ENCODE measurements around the gene NR3C1.

DNA sequence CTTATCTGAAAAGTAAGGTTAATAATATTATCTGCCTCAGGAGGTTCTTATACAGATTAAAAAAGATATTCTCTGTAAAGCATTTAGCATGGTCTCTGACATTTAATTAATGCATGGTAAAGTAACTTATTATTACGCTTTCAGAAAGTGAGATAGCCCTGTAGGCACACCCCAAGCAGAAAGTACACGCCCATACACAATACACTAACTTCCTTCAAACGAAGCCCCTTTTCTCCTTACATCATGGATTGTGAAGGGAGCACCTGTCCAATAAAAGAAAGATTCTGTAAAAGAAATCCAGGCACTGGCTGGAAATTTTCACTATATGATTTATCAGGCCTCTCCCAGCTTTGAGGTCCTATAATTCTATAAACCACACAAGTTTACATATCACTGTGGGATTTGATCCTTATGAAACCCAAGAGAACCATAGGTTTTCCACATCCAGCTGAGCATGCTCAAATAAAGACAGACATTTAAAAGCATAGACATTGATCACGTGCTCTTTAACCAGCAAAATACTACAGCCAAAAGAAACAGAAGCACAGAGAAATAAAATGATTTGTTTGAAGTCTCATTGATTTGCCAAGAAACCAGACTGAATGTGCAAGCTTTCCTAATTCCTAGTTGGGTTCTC, 14.1 kb upstream of the NR3C1 start:
- TF ChIP-seq L3MBTL2 (conservative IDR thresholded peaks at IDR 0.05): no peak
- no peak for TF ChIP-seq CTBP1 (IDR thresholded peaks at IDR 0.05; ENCODE audit: borderline replicate concordance)
- TF ChIP-seq FOXM1 (IDR thresholded peaks at IDR 0.05; ENCODE audit: borderline replicate concordance): no peak
- no peak for TF ChIP-seq SUZ12 (IDR thresholded peaks at IDR 0.05)
- no peak for TF ChIP-seq FOXK2 (IDR thresholded peaks at IDR 0.05)
- no peak for TF ChIP-seq TARDBP (IDR thresholded peaks at IDR 0.05)
- no peak for TF ChIP-seq ARNT (IDR thresholded peaks at IDR 0.05)
- no peak for TF ChIP-seq BHLHE40 (IDR thresholded peaks at IDR 0.05; ENCODE audit: borderline replicate concordance)
- no peak for TF ChIP-seq SP1 (IDR thresholded peaks at IDR 0.05)
- no peak for TF ChIP-seq NFRKB (IDR thresholded peaks at IDR 0.05)
- TF ChIP-seq ELF4 (IDR thresholded peaks at IDR 0.05): no peak
- TF ChIP-seq, protein P1, sequence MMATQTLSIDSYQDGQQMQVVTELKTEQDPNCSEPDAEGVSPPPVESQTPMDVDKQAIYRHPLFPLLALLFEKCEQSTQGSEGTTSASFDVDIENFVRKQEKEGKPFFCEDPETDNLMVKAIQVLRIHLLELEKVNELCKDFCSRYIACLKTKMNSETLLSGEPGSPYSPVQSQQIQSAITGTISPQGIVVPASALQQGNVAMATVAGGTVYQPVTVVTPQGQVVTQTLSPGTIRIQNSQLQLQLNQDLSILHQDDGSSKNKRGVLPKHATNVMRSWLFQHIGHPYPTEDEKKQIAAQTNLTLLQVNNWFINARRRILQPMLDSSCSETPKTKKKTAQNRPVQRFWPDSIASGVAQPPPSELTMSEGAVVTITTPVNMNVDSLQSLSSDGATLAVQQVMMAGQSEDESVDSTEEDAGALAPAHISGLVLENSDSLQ (IDR thresholded peaks at IDR 0.05): no peak

Data from HEK293T (cell line).